Loucy (cell line): ENCODE results near the gene SLC12A4.

Experiments used
- CTCF ChIP-seq: fragments of 200-600 bp; sonication (generic); conservative IDR thresholded peaks from 2 replicates; pipeline ENCODE4 v1.5.1; 2014; ENCODE audit warnings: mild to moderate bottlenecking, antibody characterized with exemption, low read length
- EZH2phosphoT487 ChIP-seq: fragments of 200-600 bp; IDR thresholded peaks from 2 replicates; pipeline ENCODE4 v1.6.1; 2018; ENCODE audit warnings: antibody characterized with exemption, mild to moderate bottlenecking, moderate library complexity, borderline replicate concordance

GRCh38 chr16:67943619-67944504, 24.6 kb downstream of the SLC12A4 start, which contains the start of gene LCAT:
- TF ChIP-seq CTCF (no peak), EZH2phosphoT487 (no peak)
